GM21447 (cell line): ENCODE data around the gene INPP5A.
"Not testable (repeated sequence)": the region's sequence is repeated elsewhere in the genome, so short reads cannot be mapped to it uniquely, and the experiment has no call there.

Experiments
- ATAC-seq: cut with Tn5 transposase; IDR thresholded peaks from one replicate; pipeline ENCODE4 v1.9.1; 2021; ENCODE audit not compliant: unreplicated experiment

The INPP5A gene

GRCh38 chr10:132547421-132547861, 9.9 kb downstream of the INPP5A start:
- ATAC-seq: no peak

DNA sequence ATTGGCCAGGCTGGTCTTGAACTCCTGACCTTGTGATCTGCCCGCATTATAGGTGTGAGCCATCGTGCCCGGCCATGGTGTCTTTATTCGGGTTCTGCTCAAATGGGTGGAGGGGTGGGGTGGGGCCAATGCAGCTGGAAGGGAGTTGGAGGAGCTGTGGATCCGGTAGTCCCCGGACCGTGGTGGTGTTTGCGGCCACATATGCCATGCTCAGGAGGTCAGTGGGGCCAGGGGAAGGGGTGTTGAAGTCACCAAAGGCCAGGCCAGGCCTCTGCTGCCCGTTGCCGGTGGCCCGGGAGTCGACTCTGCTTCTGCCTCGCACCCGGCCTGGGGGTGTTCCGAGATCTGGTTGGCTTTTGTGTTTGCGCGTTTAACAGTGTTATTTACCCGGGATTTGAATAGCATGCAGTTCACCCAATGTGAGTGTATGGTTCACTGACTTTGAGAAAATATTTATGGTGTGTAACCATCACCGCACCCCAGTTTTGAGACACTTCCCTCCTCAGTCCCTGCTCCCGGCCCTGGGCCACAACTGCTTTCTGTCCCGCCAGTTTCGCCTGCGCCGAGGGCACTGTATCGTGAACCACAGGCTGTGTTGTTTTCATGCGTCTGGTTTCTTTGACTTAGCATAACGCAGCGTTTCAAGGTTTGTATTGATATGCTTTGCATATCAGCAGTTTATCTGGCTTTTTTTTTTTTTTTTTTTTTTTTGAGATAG, 10.7 kb downstream of the INPP5A start:
- ATAC-seq: no peak

DNA sequence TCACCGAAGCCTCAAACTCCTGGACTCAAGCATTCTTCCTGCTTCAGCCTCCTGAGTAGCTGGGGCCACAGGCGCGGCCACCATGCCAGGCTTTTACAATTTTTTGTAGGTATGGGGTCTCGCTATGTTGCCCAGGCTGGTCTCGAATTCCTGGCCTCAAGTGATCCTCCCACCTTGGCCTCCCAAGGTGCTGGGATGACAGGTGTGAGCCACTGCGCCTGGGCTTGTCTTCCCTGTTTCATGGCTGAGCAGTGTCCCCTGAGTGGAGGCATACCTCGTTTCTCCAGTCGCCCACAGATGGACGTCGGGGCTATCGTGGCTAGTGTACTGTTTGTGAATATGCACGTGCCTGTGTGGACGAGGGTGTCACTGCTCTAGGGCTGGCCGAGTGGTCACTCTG, 11.3 kb downstream of the INPP5A start:
- no peak for ATAC-seq

GRCh38 chr10:132549371-132549770, 11.8 kb downstream of the INPP5A start:
- no peak for ATAC-seq

DNA sequence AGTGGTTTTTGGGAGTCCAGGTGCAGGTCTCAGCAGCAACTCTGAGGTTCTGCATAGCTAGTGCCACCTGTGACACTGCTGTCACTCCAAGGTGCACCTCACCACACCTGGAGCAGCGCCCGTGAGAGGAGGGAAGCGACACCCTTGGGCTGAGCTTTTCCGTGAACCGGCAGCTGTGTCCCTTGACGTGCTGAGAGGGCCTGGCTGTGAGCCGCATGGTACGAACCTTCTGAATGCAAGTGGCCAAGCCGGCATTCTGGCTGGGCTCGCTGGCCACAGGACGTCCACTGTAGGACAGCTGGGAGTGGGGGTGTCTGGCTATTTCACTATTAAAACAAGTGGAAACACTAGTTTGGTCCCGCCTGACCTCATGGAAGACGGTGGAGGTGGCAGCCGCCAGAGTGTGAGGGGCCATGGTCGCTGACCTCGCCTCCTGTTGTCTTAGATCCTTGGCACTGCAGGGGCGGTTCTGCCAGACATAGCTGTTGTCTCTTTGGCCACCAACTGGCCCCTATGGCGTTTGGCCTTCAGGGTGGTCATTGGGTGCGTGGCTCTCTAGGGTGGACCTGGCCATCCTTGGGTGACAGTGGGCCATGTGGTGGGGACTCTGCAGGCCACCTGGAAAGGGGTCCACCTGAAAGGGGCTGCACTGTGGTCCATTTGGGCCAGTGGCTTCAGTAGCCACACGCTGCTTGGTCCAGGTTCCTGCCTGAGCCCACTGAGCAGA, 12.9 kb downstream of the INPP5A start:
- no peak for ATAC-seq

- ATAC-seq: peak; percentile 63
These were observed 13.7 kb downstream of the INPP5A start for GRCh38 chr10:132551093-132551807.

DNA sequence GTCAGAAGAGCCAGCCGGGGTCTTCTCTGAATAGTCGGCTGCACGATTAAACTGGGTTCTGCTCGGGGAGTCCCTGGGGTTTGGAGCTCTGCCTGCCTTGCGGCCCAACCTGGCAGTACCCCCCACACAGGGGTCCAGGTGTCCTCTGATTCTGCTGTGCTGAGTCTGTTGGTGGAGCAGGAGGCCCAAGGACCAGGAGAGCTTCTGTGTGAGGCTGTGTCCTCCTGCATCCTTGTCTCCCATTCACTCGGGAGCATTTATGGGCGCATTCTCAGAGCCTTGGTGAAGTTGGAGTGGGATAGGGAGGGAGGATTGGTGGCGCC, 14.2 kb downstream of the INPP5A start:
- ATAC-seq: no peak

DNA sequence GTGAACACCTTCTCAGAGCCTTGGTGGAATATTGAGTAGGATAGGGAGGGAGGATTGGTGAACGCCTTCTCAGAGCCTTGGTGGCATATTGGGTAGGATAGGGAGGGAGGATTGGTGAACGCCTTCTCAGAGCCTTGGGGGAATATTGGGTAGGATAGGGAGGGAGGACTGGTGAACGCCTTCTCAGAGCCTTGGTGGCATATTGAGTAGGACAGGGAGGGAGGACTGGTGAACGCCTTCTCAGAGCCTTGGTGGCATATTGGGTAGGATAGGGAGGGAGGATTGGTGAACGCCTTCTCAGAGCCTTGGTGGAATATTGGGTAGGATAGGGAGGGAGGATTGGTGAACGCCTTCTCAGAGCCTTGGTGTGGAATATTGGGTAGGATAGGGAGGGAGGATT, 15.0 kb downstream of the INPP5A start:
- not testable (repeated sequence) for ATAC-seq

DNA sequence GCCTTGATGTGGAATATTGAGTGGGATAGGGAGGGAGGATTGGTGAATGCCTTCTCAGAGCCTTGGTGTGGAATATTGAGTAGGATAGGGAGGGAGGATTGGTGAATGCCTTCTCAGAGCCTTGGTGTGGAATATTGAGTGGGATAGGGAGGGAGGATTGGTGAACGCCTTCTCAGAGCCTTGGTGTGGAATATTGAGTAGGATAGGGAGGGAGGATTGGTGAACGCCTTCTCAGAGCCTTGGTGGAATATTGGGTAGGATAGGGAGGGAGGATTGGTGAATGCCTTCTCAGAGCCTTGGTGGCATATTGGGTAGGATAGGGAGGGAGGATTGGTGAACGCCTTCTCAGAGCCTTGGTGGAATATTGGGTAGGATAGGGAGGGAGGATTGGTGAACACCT, 16.0 kb downstream of the INPP5A start:
- ATAC-seq: not testable (repeated sequence)

DNA sequence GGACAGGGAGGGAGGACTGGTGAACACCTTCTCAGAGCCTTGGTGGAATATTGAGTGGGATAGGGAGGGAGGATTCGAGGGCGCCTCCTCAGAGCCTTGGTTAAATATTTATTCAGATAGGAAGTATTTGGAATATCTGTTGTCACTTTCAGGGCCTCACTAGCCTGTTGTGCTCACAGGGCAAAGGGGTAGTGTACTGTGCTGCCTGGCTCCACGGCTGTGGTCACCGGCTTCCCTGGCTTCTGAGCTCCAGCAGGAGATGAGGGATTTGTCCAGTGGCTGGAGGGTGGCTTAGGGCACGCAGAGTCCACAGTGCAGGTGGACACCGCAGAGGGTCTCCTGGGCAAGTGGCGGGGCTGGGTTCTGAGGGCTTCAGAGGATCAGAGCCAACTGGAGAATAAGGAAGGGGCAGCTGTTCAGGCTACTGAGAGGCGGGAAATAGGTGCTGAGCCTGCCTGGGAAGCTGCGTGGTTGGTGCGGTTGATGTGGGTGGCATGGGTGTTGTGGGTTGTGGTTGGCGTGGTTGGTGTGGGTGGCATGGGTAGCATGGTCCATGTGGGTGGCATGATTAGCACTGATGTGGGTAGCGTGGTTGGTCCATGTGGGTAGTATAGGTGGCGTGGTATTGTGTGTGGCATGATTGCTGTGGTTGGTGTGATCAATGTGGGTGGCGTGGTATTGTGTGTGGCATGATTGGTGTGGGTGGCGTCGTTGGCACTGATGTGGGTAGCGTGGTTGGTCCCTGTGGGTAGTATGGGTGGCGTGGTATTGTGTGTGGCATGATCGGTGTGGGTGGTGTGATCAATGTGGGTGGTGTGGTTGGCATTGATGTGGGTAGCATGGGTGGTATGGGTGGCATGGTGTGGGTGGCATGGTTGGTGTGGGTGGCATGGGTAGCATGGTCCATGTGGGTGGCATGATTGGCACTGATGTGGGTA, 16.7 kb downstream of the INPP5A start:
- ATAC-seq: no peak

DNA sequence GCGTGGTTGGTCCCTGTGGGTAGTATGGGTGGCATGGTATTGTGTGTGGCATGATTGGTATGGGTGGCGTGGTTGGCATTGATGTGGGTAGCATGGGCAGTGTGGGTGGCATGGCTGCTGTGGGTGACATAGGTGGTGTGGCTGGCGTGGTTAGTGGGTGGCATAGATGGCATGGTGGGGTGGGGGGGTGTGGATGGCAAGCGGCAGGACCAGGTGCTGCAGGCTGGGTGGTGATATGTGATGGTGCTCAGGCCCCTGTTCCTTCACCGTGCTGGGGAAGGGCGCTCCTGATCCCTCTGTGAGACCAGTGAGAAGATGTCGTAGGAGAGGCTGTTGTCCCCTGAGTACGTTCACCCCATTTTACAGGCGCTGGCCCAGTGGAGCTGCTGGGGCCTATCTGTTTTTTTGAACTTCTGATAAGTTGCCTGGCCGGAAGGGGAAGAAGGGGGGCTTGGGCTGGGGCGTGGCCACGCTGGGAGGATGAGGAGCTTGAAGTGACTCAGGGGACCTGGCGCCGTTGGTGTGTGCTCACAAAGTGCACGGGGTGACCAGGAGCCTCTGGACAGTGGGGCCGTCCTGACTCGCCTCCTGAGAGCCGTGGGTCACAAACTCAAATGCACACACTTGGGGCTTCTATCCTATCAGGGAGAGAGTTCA, 17.5 kb downstream of the INPP5A start:
- ATAC-seq: no peak

DNA sequence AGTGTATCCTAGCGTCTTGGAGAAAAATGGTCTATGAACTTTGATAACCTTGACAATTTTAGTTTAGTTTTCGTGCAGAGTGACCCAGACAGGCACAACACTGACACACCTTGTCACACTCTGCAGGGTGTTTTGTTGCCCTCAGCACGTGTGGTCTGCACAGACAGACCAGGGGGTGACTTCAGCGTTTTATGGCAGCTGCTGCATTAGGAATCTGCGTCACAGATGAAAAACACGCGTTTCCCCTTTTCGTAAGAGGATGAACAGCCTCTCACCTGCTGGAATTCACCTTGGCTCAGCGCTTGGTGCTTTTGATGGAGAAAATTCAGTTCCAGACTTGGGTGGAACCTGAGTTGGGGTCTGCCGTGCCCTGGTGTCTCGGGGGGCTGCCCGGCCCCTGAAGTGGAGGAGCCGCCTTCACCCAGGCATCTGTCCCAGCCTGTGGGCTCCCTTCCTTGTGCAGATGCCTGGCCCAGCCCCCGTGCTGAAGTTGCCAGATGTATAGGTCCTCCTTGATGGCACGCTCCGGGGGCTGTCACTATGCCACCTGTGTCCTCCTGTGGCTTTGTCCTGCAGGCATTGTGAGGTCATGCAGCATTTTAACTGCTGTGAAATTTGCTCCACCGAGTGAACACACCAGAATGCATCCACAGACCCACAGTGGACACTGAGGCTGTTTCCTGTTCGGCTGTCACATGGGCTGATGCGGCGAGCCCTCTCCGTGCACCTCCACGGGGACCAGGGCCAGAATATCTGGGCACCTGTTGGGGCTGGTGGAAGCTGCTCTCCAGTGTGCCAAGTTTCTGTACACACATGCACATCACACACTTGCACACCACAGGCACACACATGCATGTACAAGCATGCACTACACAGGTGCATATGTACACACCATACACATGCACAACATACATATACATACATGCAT, 18.3 kb downstream of the INPP5A start:
- no peak for ATAC-seq

DNA sequence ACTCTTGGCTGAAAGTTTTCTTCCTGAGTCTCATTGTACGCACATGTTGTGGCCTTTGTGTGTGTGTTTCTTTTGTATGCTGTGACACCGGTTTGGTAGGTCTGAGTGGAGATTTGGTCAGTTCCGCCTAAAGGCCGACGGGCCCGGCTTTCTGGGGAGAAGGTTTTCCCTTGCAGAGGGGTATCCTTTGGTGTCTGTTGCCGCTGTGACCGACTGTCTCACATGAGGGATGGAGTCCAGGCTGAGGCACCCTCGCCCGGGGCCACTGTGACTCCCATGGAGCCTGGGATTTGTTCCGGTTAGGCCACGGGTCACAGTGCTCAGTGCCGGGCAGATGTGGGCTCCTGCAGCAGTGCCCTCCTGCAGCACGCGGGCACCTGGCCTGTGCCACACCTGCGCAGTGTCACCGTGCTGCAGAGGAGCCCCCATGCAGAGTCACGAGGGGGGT, 19.4 kb downstream of the INPP5A start:
- no peak for ATAC-seq

- ATAC-seq: no peak
These were observed 20.3 kb downstream of the INPP5A start for GRCh38 chr10:132557696-132558515.

GRCh38 chr10:132558516-132559413, 21.2 kb downstream of the INPP5A start:
- no peak for ATAC-seq

DNA sequence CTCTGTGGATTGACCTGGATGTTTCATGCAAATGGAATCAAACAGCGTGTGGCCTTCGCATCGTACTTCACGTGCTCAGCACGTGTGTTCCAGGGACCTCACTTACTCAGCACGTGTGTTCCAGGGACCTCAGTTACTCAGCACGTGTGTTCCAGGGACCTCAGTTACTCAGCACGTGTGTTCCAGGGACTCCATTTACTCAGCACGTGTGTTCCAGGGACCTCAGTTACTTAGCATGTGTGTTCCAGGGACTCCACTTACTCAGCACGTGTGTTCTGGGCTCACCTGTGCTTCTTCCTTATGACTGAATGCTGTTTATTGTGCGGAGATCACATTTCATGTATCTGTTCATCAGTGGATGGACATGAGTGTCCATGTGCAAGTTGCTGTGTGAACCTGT, 22.0 kb downstream of the INPP5A start:
- no peak for ATAC-seq

DNA sequence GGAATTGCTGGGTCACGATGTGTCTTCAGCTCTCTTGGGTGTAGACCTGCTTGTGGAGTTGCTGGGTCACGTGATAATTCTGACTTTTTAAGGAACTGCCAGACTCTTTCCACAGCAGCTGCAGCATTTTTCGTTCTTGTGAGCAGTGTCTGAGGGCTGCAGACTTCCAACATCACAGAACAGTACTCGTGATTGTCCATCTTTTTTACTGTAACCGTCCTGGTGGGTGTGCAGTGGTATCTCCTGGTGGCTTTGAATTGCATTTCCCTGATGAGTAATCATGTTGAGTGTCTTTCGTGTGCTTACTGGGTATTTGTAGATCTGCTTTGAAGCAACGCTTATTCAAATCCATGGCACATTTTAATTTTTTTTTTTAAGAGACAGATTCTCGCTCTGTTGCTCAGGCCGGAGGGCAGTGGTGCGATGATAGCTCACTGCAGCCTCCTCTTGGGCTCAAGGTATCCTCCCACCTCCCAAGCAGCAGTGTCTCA, 22.7 kb downstream of the INPP5A start:
- no peak for ATAC-seq
